Sigmoid colon (tissue), 4 donors: ENCODE measurements around the gene ZBTB2.

Source experiments
- EP300 ChIP-seq, 4 donors: sonication (generic); formaldehyde crosslinking; IDR thresholded peaks; one replicate each; pipeline ENCODE4 v1.6.1; 2017; ENCODE audit warnings: antibody characterized with exemption in 4 of 4
- POLR2A ChIP-seq, 2 donors: fragments of 450-650 bp; IDR thresholded peaks; one replicate each; pipeline ENCODE4 v1.6.1; 2016; ENCODE audit warnings: antibody characterized with exemption in 2 of 2, mild to moderate bottlenecking in 2 of 2, moderate library complexity in 2 of 2
- POLR2AphosphoS5 ChIP-seq, 4 donors: sonication (generic); formaldehyde crosslinking; IDR thresholded peaks; one replicate each; pipeline ENCODE4 v1.6.1; 2017; ENCODE audit warnings: antibody characterized with exemption in 4 of 4
- TF ChIP-seq, protein P1 (sequence below), 4 experiments: fragments of 450-650 bp in 3 of 4; fragments of 200-600 bp in 1 of 4; IDR thresholded peaks; one replicate each; pipeline ENCODE4 v1.5.1; 2016 to 2019; ENCODE audit warnings: antibody characterized with exemption in 4 of 4, mild to moderate bottlenecking in 3 of 4, moderate library complexity in 2 of 4

GRCh38 chr6:151351731-151352130 is 39.6 kb downstream of the ZBTB2 start:
- TF ChIP-seq, protein P1, sequence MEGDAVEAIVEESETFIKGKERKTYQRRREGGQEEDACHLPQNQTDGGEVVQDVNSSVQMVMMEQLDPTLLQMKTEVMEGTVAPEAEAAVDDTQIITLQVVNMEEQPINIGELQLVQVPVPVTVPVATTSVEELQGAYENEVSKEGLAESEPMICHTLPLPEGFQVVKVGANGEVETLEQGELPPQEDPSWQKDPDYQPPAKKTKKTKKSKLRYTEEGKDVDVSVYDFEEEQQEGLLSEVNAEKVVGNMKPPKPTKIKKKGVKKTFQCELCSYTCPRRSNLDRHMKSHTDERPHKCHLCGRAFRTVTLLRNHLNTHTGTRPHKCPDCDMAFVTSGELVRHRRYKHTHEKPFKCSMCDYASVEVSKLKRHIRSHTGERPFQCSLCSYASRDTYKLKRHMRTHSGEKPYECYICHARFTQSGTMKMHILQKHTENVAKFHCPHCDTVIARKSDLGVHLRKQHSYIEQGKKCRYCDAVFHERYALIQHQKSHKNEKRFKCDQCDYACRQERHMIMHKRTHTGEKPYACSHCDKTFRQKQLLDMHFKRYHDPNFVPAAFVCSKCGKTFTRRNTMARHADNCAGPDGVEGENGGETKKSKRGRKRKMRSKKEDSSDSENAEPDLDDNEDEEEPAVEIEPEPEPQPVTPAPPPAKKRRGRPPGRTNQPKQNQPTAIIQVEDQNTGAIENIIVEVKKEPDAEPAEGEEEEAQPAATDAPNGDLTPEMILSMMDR (IDR thresholded peaks at IDR 0.05): no peak
- TF ChIP-seq POLR2A (IDR thresholded peaks at IDR 0.05) (no peak), EP300 (IDR thresholded peaks at IDR 0.05) (no peak), POLR2AphosphoS5 (IDR thresholded peaks at IDR 0.05) (no peak)
